CD14-positive monocyte (primary cell): Measurements from ENCODE around the gene CNGA1. TPM values are rescaled to one million over a fixed set of nuclear protein-coding genes. Genes with fewer than 3 reads are reported as not detected.

Source experiments
- DNase-seq, 3 donors: peaks; one replicate each; pipeline ENCODE4 v3.0.0-alpha.2; 2011 to 2022
- H2AFZ ChIP-seq: 2 replicates; pipeline ENCODE4 v1.6.0; 2012; ENCODE audit warnings: mild to moderate bottlenecking, low read depth, low read length, inconsistent platforms; ENCODE audit not compliant: insufficient read depth, poor library complexity, severe bottlenecking
- H3K27ac ChIP-seq, 2 donors: 1 replicate in 1 of 2; 2 replicates in 1 of 2; pipeline ENCODE4 v1.5.1; 2012 to 2013; ENCODE audit warnings: low read length in 2 of 2, control low read depth in 1 of 2, inconsistent platforms in 1 of 2, low read depth in 1 of 2, mild to moderate bottlenecking in 1 of 2
- H3K27me3 ChIP-seq, 2 donors: one replicate each; pipeline versions ENCODE4 v1.6.0 to v1.6.1; 2011 to 2013; ENCODE audit warnings: low read length in 2 of 2; ENCODE audit not compliant: control insufficient read depth in 2 of 2, insufficient read depth in 2 of 2
- H3K36me3 ChIP-seq, 2 donors: replicated peaks in 1 of 2; 1 replicate in 1 of 2; 2 replicates in 1 of 2; pipeline versions ENCODE4 v1.5.1 to v1.6.1; 2012 to 2013; ENCODE audit warnings: low read length in 2 of 2, control low read depth in 1 of 2, inconsistent platforms in 1 of 2, mild to moderate bottlenecking in 1 of 2; ENCODE audit not compliant: insufficient read depth in 2 of 2, control insufficient read depth in 1 of 2
- H3K4me1 ChIP-seq, 2 donors: 1 replicate in 1 of 2; 2 replicates in 1 of 2; pipeline versions ENCODE4 v1.5.1 to v1.6.1; 2012 to 2013; ENCODE audit warnings: low read length in 2 of 2, control low read depth in 1 of 2, inconsistent platforms in 1 of 2, mild to moderate bottlenecking in 1 of 2, moderate library complexity in 1 of 2; ENCODE audit not compliant: insufficient read depth in 2 of 2, control insufficient read depth in 1 of 2
- H3K4me2 ChIP-seq: replicated peaks from 2 replicates; pipeline ENCODE3; 2012; ENCODE audit warnings: low read length, moderate library complexity, mild to moderate bottlenecking; ENCODE audit not compliant: poor library complexity, severe bottlenecking; ENCODE audit errors: extremely low read depth
- H3K4me3 ChIP-seq, 3 experiments: fragments of 200-600 bp in 1 of 3; sonication (generic) in 1 of 3; replicated peaks in 1 of 3; 1 replicate in 2 of 3; 2 replicates in 1 of 3; pipeline ENCODE4 v1.5.1; 2011 to 2013; ENCODE audit warnings: low read length in 3 of 3, mild to moderate bottlenecking in 3 of 3, control low read depth in 2 of 3, low read depth in 2 of 3, inconsistent platforms in 1 of 3, moderate library complexity in 1 of 3
- H3K79me2 ChIP-seq: 2 replicates; pipeline ENCODE4 v1.6.0; 2012; ENCODE audit warnings: mild to moderate bottlenecking, control low read depth, inconsistent platforms, low read length, moderate library complexity; ENCODE audit not compliant: insufficient read depth
- H3K9ac ChIP-seq: 2 replicates; pipeline ENCODE4 v1.6.0; 2017; ENCODE audit warnings: low read length, mild to moderate bottlenecking; ENCODE audit not compliant: insufficient read depth, poor library complexity, severe bottlenecking
- H3K9me3 ChIP-seq, 2 donors: replicated peaks in 1 of 2; 1 replicate in 1 of 2; 2 replicates in 1 of 2; pipeline versions ENCODE4 v1.5.1 to v1.6.1; 2012 to 2013; ENCODE audit warnings: low read length in 2 of 2, control low read depth in 1 of 2; ENCODE audit not compliant: control insufficient read depth in 1 of 2, insufficient read depth in 1 of 2
- H4K20me1 ChIP-seq: 2 replicates; pipeline ENCODE4 v1.6.0; 2012; ENCODE audit warnings: mild to moderate bottlenecking, low read length, control low read depth, moderate library complexity; ENCODE audit not compliant: insufficient read depth
- H3K27ac Mint-ChIP-seq, 7 donors: one replicate each; pipeline ENCODE4 v1.8.0; 2020; ENCODE audit warnings: mild to moderate bottlenecking in 7 of 7, mixed read lengths in 7 of 7, moderate library complexity in 6 of 7, inconsistent platforms in 2 of 7
- H3K27me3 Mint-ChIP-seq, 3 donors: one replicate each; pipeline ENCODE4 v1.8.0; 2021 to 2022; ENCODE audit warnings: low read depth in 3 of 3, mild to moderate bottlenecking in 3 of 3, mixed read lengths in 3 of 3, moderate library complexity in 3 of 3, inconsistent platforms in 1 of 3
- H3K36me3 Mint-ChIP-seq, 2 donors: one replicate each; pipeline ENCODE4 v1.8.0; 2020; ENCODE audit warnings: mixed read lengths in 2 of 2, inconsistent platforms in 1 of 2, mild to moderate bottlenecking in 1 of 2
- H3K4me1 Mint-ChIP-seq: one replicate; pipeline ENCODE4 v1.8.0; 2020; ENCODE audit warnings: mild to moderate bottlenecking, mixed read lengths
- H3K4me3 Mint-ChIP-seq, 2 donors: one replicate each; pipeline ENCODE4 v1.8.0; 2020; ENCODE audit warnings: mild to moderate bottlenecking in 2 of 2, mixed read lengths in 2 of 2, moderate library complexity in 1 of 2
- H3K9me3 Mint-ChIP-seq, 7 donors: one replicate each; pipeline ENCODE4 v1.8.0; 2020 to 2022; ENCODE audit warnings: mixed read lengths in 7 of 7, mild to moderate bottlenecking in 6 of 7, moderate library complexity in 6 of 7, inconsistent platforms in 2 of 7
- CTCF ChIP-seq: fragments of 200-600 bp; IDR thresholded peaks from one replicate; pipeline ENCODE4 v1.8.0; 2022; ENCODE audit warnings: antibody characterized with exemption, mild to moderate bottlenecking
- WGBS: methylation state at CpG from one replicate; pipeline ENCODE4 v1.1.5; 2013; ENCODE audit warnings: missing lambda C conversion rate; ENCODE audit not compliant: insufficient coverage; 5-methylcytosine and 5-hydroxymethylcytosine counted together
- intact Hi-C, 2 donors: fragments of 100-400 bp; cut with micrococcal nuclease; formaldehyde crosslinking; loops; one replicate each; pipeline versions ENCODE4 v1.15.0 to v1.15.1; 2023
- polyA plus RNA-seq, 3 donors: library from polyadenylated mRNA; depleted of rRNA in 1 of 3; unstranded in 2 of 3; stranded (reverse) in 1 of 3; fragments of 300-500 nt in 2 of 3; fragments of >200 nt in 1 of 3; fragmentation: Illumina TruSeq in 2 of 3; gene quantifications; 1 replicate in 2 of 3; 2 replicates in 1 of 3; pipeline ENCODE4 v1.2.3, GENCODE V29; 2012 to 2021

CNGA1 gene
- polyA plus RNA-seq, 3 donors, result not detected

GRCh38 chr4:48064349-48064748 lies 47.9 kb upstream of the CNGA1 start:
- Mint-ChIP-seq H3K4me1 (peaks cover 4% of the 10 kb centered on the region), H3K36me3 (peaks cover 0 to 2% of the 10 kb centered on the region in 2 donors)
- no peaks in the 10 kb centered on the region for H4K20me1 ChIP-seq

GRCh38 chr4:48058617-48059530 lies 42.4 kb upstream of the CNGA1 start:
- no peaks in the 10 kb centered on the region for H3K79me2 ChIP-seq
- no peaks in the 10 kb centered on the region for H3K4me1 ChIP-seq
- H3K4me3 ChIP-seq, result no peak overlapping the region
- no peak for TF ChIP-seq CTCF
- Mint-ChIP-seq H3K9me3 (peaks cover 10 to 16% (median 13%) of the 10 kb centered on the region in 7 donors), H3K4me1 (no peaks in the 10 kb centered on the region), H3K36me3 (peaks cover 0 to 2% of the 10 kb centered on the region in 2 donors), H3K4me3 (no peak overlapping the region), H3K27ac (no peak overlapping the region), H3K27me3 (peaks cover 1 to 5% (median 5%) of the 10 kb centered on the region in 3 donors)
- no peaks in the 10 kb centered on the region for H3K27me3 ChIP-seq
- H3K4me2 ChIP-seq, result no peak overlapping the region
- no peak overlapping the region for H2AFZ ChIP-seq
- 92% methylated on average over 2 of the region's 5 CpGs for WGBS
- no peak for DNase-seq
- intact Hi-C loops, result no loop called here
- no peaks in the 10 kb centered on the region for H3K36me3 ChIP-seq
- H4K20me1 ChIP-seq, result no peaks in the 10 kb centered on the region
- H3K27ac ChIP-seq, result no peak overlapping the region
- H3K9ac ChIP-seq, result no peak overlapping the region
- no peaks in the 10 kb centered on the region for H3K9me3 ChIP-seq

More at GRCh38 chr4:48064349-48064748, 47.9 kb upstream of the CNGA1 start:
- Histone ChIP-seq H3K79me2 (no peaks in the 10 kb centered on the region), H2AFZ (no peak overlapping the region), H3K27me3 (no peaks in the 10 kb centered on the region), H3K4me3 (no peak overlapping the region), H3K9ac (no peak overlapping the region), H3K27ac (no peak overlapping the region), H3K36me3 (no peaks in the 10 kb centered on the region), H3K9me3 (no peaks in the 10 kb centered on the region), H3K4me2 (no peak overlapping the region), H3K4me1 (no peaks in the 10 kb centered on the region)
- no peak for DNase-seq
- WGBS, result 100% methylated on average over 1 of the region's 3 CpGs
- Mint-ChIP-seq H3K27me3 (peaks cover 1 to 7% (median 5%) of the 10 kb centered on the region in 3 donors), H3K27ac (no peak overlapping the region), H3K4me3 (no peak overlapping the region), H3K9me3 (peaks cover 7 to 20% (median 12%) of the 10 kb centered on the region in 7 donors)
- no peak for TF ChIP-seq CTCF
- intact Hi-C loops, result no loop called here
